HG02981 (cell line): Measurements from ENCODE around the gene CD28.
A peak's percentile ranks its signal among the peaks of the same experiment; 100 is the strongest.

Experiments
- ATAC-seq: cut with Tn5 transposase; IDR thresholded peaks from one replicate; pipeline ENCODE4 v1.9.1; 2021; ENCODE audit warnings: mild to moderate bottlenecking, moderate library complexity; ENCODE audit not compliant: unreplicated experiment

Gene CD28

DNA sequence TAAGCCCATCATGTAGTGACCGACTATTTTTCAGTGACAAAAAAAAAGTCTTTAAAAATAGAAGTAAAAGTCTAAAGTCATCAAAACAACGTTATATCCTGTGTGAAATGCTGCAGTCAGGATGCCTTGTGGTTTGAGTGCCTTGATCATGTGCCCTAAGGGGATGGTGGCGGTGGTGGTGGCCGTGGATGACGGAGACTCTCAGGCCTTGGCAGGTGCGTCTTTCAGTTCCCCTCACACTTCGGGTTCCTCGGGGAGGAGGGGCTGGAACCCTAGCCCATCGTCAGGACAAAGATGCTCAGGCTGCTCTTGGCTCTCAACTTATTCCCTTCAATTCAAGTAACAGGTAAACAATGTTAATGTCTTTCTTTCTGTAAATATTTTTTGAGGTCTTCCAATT is at the start of gene CD28:
Gene CD28 (plus strand): TSS at position 237 of the 400 bp plus-strand sequence. CDS start 58 bp downstream, at position 295.
- ATAC-seq, result peak; percentile 98

DNA sequence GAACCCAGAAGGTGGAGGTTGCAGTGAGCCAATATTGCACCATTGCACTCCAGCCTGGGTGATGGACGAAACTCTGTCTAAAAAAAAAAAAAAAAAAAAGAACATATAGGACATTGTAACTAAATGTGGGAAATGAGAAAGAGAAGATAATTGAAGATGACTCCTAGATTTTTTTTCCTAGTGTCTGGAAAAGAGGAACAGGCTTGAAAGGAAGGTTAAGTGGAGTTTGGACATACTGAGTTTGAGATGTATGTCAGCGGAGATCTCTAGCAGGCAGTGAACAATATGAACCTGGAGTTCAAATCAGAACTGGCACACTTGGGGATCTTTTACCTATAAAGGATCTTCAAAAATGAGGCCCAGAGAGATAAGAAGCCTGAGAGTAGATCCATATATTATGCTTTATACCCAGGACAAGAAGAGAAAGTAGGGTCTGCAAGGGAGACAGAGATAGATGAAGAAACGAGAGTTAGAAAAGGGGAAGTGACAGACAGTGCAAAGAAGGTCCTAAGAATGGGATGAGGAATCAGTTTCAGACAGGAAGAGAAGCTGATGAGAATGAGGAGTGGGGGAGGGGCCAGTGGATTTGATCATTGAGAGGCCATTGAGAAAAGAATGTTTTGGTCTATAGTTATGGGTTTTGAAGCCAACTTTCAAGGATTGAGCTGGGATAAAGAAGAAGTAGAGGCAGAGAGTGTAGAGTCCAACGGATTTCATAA is 46.9 kb upstream of the CD28 start:
- ATAC-seq, result peak; percentile 76

DNA sequence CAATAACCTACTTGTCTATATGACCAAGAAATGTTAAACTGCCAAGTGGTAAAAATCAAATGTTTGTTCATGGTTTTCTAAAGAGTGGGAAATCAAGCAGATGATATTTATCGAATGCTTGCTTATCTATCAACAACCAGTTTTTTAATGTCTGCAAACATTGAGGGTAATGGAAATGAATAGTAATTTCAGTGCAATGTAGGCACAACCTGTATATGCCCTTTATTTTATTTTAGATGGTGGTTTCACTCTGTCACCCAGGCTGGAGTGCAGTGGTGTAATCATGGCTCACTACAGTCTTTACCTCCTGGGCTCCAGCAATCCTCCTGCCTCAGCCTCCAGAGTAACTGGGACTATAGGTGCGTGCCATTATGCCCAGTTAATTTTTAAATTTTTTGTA is 46.0 kb upstream of the CD28 start:
- ATAC-seq, result no peak

DNA sequence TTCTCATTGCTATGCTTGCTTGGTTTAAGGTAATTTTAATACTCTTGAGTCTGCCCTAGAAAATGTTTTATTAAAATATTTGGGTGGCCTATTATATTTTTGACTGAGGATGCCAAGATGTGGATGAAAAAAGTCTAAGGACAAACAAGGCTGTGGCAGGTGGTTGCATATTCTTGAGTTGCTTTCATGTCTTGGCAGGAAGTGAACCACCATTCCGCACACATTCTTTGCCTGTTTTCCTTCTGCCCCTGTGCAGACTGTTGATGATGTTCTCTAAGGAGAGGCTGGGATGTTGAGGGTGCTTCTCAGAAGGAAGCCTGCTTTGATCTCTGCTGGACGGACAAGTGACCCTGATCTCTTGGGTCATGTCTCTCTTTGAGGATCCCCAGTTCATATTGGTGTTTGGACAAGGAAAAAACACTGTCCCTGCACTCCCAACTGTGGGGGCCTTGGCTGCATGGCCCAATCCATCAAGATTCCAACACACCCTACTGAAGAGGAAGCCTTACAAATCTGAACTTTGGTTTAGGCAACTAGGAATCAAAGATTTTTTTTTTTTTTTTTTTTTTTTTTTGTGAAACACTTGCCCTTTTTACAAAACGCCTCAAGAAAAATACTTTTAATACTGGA is 45.0 kb upstream of the CD28 start:
- no peak for ATAC-seq

DNA sequence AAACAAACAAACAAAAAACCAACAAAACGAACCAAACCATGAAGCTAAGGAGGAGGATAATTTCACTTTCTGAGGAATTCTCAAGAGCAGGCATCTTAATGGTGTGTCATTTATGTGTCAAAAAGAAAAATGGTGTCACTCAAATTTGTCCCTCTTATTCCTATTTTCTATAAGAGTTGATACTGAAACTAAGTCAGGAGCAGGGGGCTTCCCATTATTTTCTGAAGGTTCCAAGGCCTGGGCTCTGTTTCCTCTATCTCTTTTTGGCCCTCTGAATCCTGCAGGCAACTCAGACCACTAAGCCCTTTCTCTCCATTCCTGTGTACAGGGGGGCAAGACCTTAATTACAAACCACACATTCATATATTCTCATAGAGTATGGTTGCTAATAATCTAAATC is 44.0 kb upstream of the CD28 start:
- no peak for ATAC-seq

DNA sequence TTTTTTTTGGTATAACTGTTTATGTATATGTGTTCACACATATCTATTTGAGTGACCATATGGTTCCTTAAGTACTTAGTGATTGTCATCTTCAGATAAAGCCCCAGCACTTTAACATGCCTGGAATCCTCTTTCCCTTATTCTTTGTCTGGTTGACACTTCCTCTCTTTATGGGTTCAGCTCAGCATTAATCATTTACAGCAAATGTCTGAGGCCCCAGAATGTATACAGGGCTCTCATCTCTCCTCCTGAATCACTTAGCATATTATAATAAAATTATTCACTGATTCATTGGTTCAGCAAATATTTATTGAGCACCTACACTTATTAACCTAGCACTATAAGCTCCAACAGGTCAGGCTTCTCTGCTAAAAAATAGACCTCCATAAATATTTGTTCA is 43.5 kb upstream of the CD28 start:
- no peak for ATAC-seq

DNA sequence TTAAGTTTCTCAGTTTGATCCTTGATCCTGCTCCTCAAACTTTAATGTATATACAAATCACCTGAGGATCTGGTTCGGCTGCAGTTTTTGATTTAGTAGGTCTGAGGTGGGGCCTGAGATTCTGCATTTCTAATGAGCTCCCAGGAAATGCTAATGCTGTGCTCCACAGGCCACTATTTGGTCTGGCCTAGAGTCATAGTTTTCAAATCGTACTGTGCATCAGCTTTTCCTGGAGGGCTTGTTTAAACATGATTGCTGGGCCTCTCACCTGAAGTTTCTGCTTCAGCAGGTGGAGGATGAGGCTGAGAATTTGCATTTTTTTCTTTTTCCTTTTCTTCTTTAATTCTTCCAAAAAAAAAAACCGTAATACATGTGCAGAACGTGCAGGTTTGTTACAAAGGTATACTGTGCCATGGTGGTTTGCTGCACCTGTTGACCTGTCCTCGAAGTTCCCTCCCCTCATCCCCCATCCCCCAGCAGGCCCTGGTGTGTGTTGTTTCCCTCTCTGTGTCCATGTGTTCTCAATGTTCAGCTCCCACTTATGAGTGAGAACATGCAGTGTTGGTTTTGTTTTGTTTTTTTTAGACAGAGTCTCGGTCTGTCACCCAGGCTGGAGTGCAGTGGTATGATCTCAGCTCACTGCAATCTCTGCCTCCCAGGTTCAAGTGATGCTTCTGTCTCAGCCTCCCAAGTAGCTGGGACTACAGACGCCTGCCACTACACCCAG is 42.2 kb upstream of the CD28 start:
- ATAC-seq, result no peak

DNA sequence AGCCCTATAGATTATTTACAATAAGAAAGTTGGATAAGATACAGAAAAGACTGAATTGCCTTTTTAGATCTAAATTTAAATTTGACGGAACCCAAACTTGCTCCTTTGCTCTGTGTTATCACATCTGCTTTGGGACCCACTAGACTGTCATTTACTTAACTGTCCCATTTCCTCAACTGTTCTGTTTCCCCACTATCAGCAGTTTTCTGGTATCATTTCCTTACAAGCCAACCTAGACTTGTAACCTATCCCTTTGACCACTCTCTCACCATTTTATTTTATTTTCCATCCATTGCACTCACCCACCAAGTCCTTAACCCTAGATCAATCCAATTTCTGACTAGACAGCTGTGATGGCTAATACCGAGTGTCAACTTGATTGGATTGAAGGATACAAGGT is 38.6 kb upstream of the CD28 start:
- no peak for ATAC-seq

DNA sequence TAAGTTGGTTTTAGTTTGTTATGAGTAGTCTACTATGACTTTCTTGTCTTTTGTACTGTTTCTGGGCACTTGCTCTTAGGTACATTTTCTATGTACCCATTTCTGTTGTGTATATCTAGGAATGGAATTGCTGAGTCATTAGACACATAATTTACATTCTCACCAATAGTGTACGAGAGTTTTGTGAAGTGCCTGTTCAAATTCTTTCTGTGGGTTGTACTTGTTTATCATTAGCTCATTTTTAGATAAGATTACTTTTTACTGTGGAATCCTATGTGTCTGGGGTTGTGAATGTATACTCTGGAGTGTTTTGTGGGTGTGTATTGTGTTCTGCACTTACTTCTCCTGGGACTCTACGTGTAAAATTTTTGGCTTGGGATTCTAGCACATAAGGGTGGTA is 36.6 kb upstream of the CD28 start:
- ATAC-seq, result no peak

DNA sequence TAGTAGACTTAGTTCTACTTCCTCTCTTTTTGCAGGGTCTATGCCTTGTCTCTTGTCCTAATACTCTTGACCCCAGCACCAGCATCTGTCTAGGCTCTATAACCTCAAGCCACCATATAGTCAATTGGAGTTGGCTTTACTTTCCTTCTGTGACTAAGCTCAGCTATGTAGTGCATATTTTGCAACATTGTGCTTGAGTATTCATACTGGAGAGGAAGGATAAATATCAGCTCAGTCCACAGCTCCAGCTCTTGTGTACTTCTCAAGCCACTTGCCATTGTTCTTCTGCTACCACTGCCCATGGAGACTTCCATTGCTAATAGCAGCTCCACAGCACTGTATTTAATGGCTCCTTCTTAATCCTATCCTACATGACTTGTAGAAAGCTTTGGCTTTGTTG is 35.5 kb upstream of the CD28 start:
- ATAC-seq, result no peak

DNA sequence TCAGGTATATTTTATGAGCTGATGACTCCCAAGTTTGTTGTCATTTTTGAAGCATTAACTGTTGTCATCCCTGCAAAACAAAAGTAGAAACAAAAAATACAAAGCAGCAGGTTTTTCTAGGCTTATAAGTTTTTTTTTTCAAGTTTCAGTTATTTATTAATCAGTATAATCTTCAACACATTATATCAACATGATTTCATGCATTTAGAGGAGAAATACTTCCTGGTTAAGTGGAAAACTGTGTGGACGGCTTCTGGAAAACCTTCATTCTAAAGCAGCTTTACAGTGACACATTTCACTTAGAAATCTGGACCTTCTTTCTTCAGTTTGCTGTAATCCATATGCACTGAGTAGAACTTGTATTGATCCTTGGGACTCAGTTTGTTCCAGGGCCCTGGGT is 34.6 kb upstream of the CD28 start:
- ATAC-seq, result no peak

DNA sequence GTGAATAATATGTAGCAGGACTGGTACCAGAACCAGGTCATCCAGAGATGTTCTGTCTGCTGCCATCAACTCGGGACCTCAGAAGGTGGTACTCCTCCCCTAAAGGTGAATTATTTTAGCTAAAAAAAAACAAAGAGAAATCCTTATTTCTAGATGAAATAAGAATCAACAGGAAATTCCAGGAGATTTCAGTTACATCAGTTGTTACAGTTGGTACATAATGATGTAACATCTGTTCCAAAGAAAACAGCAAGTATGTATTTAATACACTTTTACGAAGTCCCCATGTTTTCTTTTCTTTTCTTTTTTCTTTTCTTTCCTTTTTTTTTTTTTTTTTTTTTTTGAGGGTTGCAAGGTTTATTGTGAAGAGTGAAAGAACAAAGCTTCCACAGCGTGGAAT is 33.6 kb upstream of the CD28 start:
- no peak for ATAC-seq

DNA sequence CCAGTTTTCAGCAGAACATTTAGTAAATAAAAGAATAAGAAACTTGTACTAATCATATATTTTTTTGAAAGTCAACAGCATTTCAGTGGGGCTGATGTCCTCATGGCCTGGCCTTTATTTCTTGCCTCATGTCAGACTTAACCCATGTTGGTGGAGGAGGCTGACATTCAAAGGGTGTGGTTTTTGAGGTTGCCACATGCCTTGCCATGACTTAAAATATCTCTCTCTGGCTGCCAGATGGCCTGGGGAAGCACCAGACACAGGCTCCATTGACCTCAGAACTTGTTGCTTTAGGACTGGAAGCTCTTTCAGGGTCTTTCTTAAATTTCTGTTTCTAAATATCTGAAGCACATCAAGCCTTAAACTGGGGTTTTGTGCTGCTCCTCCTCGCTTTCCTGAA is 32.5 kb upstream of the CD28 start:
- ATAC-seq, result peak; percentile 98

DNA sequence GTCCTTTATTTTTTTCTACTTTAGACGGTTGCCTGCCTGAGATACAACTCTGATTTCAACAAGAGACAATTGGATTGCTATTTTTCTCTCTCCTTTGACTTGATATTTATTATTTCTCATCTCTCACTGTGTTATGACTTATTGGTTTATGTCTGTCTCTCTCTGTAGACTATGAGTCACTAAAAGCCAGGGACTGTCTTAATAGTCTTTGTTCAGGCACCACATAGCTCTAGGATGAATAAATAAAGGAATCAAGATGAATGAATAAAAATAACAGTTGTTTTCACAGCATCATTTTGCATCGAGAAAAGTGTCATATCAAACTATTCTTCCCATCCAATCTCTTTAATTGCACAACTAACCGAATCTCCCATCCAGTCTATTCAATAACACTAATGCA is 31.4 kb upstream of the CD28 start:
- ATAC-seq, result no peak

DNA sequence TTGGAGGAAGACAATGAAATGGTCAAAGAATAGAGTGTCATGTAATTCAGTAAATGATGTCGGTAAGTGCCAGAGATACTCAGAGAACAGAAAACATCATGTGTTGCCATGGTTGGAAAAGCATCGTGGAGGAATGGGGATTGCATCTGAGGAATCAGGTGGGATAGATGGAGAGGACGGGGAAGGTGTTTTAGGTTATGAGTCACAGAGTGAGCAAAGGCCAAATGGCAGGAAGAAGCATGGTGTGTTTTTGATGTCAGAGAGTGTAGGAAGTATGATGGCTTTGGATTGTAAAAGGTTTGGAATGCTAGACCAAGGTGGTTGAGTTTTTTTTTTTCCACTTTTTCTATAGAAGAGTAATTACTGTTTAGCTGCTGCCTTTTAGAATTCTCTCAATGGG is 27.5 kb upstream of the CD28 start:
- no peak for ATAC-seq

DNA sequence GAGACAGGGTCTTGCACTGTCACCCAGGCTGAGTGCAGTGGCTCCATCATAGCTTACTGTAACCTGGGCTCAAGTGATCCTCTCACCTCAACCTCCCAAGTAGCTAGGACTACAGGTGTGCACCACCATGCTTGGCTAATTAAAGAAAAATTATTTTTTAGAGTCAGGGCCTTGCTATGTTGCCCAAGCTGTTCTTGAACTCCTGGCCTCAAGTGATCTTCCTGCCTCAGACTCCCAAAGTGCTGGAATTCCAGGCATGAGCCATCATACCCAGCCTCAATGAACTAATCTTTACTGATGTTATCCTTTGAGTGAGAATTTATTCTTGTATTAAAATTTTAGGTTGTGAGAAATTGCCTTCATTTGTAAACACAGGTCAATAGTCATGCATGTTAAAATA is 27.0 kb upstream of the CD28 start:
- ATAC-seq, result no peak

DNA sequence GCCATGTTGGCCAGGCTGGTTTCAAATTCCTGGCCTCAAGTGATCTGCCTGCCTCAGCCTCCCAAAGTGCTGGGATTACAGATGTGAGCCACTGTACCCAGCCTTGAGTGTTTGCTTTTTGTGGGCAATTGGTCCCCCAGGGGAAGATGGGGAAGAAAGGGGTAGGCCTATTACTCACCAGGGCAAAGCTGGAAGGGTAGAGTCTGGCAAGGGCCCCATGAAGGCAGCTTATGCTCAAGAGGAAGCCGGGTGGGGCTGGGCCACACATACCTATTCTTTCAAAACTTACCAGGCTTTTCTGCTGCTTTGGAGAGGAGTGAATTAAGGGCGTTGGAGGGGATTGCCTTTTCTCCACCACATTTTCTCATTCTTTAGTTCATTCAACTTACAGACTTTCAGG is 24.5 kb upstream of the CD28 start:
- ATAC-seq, result no peak

DNA sequence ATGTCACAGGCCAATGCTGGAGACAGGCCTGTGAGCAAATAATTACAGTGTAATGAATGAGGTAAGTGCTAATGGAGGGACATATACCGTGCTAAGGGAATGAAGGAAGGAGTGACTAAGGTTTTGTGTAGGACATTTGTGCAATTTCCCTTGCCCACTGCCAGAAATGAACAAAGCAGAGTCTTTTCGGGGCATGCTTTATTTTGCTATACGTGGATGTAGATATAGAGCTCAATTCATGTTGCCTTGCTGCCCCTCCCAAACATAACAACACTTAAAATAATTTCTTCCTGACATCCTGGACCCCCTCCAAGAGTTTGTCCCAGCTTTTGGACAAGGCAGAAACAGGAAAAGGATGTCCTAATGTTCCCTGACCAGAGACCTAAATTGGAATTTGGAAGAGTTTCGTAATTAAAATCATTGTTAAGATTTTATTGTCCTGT is 23.7 kb upstream of the CD28 start:
- ATAC-seq, result no peak

DNA sequence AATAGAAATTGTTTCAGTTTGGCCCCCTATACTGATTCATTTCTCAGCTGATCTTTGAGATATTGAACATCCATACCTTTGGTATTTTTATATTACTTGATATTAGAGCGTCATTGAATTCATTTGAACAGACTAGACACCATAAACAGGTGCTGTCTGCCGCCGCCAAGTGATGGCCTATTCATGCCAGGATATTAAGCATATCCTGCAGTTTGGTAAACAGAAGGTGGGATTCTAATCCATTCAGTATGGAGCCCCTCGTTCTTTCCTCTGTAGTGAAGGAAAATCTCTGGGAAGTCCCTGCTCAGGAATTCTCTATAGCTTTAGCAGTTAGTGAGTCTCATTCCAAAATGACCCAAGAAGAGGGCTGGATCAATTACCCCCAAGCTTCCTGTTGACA is 23.0 kb upstream of the CD28 start:
- no peak for ATAC-seq

DNA sequence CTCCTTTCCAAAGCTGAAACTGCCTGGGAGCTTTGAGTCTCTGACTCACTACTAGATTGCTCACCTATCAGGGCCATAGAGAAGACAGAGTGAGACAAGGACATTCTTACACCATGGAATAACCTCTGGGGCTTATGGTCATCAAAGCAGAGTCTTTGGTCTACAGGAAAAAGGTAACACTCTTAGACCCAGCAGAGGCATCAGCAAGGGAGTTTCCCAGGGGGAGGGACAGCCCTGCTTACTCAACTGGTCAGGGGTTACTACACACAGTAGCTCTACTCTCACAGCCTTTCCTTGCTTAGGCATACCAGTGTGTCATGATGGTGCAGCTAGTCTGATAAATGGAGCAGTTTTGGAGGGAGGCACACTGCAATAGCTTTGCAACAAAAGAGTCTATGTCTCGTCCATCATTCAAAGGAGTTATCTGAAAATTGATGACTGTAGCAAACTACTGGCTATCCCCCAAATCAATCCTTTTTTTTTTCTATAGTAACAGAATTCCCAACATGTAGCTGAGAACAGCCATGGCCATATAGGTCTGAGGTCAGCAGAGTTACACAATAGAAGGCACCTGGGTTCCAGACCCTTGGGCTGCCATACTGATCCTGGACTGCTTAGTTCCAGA is 22.4 kb upstream of the CD28 start:
- ATAC-seq, result peak; percentile 73

DNA sequence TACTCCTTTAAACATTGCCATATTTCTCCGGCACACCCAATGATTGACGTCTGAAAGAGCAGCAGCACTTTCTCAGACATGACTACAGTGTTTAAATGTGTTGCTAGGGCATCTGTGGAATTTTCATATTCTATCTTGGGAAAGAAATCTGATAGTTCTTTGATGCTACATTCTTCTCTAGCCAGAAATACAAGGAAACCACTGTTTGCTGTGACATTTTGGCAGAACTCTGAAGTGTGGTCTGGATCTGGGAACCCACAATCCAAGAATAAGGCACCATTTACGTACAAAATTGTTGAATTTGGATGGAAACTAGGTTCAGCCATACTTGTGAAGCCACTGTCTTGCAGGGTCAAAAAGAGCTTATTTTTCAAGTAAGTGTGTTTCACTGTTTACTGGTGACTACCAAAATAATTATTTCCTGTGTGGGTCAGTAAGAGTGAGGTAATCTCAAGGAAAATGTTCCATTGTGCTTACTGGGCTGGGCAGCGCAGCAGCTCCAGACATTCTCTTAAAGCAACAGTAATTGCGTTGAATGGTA is 21.3 kb upstream of the CD28 start:
- no peak for ATAC-seq
